Stimulated activated CD8-positive, alpha-beta memory T cell treated with anti-CD3 and anti-CD28 coated beads, Interleukin-12 subunit alpha, Interleukin-12 subunit beta, amount 100 ng/mL, for 4 hours (primary cell): ENCODE data around the gene KCNH6.

ENCODE experiments used
- DNase-seq: peaks from one replicate; pipeline ENCODE4 v3.0.0-alpha.2; 2020; ENCODE audit warnings: low read depth

KCNH6 gene

DNA sequence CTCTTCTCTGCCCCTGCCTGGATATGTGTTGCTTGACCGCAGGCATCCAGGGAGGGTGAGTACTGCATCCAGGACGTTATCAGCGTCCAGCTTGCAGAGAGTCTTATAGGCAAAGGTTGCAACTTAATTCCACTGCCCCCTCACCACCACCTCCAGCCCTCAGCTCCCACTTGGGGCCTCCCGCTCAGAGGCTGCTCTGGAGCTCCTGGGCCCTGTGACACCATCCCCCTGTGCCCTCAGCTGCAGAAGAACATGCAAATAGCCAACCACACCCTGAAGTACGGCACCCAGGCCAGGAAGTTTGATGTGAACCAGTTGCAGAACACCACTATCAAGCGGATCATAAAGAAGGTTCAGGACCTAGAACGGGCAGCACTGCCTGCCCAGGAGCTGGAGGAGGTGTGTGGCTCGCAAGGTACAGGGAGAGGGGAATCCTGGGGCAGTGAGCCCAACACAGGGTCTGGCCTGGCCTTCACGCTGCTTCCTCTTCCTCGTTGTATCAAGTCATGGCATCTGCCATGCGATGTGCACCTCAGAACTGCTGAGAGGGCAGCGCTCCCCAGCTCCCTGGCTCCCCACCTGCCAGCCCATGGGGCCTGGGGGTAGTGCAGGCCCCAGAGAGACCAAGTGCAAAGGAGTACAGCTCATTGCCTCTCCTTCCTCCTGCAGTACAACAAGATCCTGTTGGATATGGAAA, 36.7 kb upstream of the KCNH6 start:
- no peak for DNase-seq

DNA sequence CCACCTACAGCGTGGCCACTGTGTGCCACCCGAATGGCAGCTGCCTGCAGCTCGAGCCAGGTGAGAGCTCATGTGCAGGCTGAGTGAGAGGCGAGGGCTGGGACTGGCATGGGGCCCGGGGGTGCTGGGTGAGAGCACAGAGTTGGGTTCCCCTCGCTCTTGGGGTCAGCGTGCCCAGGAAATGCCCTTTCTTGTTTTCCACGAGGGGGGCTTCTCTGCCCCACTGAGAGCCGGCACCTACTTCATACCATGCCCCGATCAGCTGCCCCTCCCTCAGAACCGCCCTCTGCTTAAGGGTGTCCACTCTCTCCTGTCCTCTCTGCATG, 36.2 kb upstream of the KCNH6 start:
- no peak for DNase-seq

DNA sequence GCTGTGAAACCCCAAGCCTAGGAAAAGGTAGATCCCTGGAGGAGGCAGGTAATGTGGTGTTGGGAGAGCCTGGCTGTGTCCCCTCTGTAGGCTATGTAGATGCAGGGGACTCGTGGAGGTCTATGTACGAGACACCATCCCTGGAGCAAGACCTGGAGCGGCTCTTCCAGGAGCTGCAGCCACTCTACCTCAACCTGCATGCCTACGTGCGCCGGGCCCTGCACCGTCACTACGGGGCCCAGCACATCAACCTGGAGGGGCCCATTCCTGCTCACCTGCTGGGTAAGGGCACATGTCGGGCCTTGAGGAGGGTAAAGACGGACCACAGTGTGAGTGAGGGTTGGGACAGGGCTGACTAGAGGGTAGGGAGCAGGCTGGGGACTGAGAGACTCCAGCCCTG, 34.3 kb upstream of the KCNH6 start:
- no peak for DNase-seq

DNA sequence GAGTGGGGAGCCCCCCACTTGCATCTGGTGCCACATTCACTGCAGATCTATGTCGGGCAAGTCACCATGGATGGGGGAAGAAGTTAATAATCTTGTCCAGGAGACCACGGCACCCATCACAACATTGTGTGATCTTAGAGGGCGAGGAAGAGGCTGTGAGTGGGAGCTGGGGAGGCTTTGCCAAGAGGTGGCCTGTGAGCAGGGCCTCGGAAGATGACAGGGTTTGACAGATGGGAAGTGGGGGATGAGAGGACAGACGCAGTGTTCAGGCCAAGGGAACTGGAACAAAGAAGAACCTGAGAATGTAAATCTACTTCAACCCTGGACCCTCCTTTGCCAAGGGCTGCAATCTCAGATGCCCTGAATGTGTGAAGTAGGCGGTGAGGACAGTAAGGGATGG, 33.9 kb upstream of the KCNH6 start:
- no peak for DNase-seq

DNA sequence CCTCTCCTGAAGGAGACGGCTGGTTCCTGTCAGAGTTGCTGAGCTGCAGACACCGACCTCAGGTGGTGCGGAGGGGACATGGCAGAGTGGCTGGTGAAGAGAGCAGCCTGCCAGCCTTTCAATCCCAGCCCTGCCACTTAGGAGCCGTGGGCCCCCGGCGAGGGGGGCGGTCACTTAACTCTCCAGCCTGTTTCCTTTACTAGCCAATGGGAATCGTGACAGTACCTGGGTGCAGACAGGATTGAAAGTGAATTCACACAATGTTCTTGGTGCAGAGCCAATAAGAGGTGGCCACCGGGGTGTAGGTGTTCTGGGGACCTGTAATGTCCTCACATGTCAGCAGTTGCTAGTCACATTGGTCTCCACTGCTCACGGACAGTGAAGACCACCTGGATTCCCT, 32.8 kb upstream of the KCNH6 start:
- no peak for DNase-seq

DNA sequence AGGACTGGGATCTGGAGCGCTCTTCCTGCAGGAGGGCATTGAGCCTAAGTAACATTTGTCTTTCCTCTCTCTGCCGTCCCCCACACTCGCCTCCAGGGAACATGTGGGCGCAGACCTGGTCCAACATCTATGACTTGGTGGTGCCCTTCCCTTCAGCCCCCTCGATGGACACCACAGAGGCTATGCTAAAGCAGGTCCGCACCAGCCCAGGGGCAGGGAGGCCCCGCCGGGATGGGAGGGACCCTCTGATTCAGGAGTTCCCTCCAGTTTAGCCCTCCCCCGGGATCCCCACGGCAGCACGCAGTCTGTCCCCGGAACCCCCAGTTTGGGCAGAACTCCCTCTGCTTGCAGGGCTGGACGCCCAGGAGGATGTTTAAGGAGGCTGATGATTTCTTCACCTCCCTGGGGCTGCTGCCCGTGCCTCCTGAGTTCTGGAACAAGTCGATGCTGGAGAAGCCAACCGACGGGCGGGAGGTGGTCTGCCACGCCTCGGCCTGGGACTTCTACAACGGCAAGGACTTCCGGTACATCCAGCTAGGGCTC, 32.2 kb upstream of the KCNH6 start:
- no peak for DNase-seq

DNA sequence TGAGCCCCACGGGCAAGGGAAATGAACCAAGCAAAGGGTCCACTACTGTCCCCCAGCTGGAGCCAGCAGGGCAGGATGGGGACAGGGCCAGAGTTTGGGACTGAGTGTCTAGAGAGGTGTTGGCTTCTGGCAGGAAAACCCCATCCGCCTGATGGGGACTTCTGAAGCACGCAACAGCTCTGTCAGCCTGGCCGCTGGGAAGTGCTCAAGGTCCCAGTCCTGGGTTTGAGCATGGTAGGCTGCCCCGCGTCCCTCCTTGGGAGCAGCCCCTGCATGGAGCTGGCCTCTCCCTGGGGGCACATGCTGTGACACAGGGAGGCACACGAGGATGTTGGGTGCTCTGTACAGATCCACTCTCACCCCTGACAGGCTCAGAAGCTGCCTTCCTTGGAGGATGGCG, 31.7 kb upstream of the KCNH6 start:
- DNase-seq, result no peak

DNA sequence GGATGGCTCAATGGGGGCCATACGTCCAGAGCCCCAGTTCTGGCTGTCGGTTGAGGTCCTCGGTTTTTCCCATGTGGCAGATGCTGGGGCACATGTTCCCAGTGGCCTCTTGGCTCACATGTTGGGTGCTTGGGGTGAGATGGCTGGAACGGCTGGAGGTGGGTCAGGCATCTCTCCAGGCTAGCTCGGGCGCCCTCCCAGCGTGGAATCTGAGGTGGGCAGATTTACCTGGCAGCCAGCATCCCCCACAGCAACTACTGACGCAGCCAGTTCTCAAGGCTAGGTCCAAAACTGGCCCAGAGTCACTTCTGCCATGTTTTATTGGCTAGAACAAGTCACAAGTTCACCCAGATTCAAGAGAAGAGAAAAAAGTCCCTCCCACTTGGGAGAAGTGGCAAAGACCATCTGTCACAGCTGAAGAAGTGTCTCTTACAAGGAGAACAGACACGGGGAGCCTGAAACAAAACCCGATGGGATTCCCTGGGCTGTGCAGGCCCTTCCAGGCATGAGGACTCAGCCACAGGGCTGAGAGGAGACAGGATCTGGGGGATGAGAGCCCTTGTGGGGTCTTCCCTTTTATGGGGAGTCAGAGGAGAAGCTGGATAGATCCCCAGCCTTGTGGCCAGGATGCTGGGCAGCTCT, 31.1 kb upstream of the KCNH6 start:
- DNase-seq, result no peak

DNA sequence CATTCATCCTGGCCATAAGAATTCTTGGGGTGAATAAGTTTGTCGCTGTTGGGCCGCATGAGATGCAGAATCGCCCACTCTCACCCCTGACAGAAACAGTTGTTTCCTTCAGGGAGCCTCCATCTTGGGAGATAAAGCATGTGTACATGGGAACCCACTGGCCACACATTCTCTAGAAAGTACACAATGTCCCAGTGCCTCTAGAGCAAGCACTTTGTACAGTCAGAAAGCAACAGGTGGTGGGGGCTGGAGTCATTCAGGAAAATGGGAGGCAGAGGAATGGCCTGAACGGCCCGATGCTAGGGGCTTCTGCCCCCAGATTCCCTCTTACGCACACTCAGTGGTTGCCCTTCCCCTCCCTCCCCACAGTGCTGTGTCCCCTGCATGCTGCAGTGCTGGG, 30.2 kb upstream of the KCNH6 start:
- no peak for DNase-seq

DNA sequence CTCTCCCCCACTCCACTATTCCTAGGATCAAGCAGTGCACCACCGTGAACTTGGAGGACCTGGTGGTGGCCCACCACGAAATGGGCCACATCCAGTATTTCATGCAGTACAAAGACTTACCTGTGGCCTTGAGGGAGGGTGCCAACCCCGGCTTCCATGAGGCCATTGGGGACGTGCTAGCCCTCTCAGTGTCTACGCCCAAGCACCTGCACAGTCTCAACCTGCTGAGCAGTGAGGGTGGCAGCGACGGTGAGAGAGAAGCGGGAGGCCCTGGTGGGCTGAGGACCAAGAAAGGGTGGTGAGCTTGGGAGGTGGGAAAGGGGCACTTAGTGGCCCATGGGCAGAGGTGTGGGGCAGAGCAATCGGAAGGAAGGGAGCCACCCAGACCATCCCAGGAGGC, 29.7 kb upstream of the KCNH6 start:
- no peak for DNase-seq

DNA sequence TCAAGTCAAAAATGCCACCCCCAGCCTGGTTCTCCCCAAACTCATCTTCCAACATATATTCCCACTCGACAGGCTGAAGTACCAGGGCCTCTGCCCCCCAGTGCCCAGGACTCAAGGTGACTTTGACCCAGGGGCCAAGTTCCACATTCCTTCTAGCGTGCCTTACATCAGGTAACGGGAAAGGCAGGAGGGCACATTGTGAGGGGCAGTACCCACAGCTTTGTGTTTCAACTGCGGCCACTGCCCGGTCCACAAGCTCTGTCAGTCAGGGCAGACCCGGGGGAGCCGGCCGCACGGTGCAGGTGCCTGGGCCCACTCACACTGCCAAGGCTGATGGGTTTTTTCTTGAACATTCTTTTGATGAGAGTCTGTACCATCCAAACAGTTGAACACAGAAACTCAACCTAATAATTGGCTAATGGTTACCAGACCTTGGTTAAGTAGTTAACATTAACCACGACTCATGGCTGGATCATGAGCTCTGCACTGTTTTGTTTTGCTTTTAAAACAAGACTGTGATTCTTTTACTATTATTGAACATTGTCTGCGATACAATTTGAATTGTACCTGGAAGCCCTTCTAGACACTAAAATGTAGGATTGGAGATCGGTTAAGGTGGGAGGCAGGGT, 28.7 kb upstream of the KCNH6 start:
- no peak for DNase-seq

DNA sequence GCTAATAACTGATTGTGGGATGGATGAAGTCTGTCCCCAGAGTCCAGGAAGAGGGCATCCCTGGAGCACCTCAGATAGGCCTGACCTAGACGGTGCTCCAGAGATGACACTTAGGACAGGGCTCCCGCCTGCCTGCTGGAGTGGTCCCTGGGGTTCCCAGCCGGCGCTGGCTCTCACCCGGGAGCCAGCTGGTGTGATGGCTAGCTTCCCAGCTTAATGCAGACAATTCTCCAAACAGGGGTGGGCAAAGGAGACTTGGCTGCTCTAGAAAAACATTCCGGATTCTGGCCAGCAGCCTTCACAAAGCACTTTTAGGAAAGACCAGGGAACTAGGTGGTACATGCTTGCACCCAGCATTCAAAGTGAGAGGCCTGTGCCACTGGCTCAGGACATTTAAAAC, 27.7 kb upstream of the KCNH6 start:
- DNase-seq, result no peak

DNA sequence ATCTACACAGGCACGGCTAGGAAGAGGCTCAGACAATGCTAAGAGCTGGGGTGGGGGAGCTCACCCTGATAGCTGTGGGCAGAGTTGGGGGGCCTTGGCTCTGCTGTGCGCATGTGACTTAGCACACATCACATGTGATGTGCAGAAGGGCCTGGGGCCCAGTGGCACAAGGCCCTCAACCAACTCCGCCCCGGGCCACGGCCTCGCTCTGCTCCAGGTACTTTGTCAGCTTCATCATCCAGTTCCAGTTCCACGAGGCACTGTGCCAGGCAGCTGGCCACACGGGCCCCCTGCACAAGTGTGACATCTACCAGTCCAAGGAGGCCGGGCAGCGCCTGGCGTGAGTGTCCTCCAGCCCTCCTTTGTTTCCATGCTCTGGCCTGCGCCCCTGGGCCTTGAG, 27.0 kb upstream of the KCNH6 start:
- no peak for DNase-seq

DNA sequence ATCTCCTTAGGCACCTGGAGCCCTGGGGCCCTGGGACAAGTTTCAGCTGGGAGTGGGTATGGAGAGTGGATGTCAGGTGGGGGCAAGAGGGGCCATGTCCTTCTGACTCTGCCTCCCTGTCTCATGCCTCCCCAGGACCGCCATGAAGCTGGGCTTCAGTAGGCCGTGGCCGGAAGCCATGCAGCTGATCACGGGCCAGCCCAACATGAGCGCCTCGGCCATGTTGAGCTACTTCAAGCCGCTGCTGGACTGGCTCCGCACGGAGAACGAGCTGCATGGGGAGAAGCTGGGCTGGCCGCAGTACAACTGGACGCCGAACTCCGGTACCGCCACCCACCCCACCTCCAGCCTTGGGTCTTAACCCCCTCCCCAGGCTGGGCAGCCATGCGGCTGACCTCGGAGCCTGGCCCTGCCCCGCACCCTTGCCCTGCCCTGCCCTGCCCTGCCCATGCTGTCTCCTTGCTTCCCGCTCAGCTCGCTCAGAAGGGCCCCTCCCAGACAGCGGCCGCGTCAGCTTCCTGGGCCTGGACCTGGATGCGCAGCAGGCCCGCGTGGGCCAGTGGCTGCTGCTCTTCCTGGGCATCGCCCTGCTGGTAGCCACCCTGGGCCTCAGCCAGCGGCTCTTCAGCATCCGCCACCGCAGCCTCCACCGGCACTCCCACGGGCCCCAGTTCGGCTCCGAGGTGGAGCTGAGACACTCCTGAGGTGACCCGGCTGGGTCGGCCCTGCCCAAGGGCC, 26.3 kb upstream of the KCNH6 start:
- no peak for DNase-seq

DNA sequence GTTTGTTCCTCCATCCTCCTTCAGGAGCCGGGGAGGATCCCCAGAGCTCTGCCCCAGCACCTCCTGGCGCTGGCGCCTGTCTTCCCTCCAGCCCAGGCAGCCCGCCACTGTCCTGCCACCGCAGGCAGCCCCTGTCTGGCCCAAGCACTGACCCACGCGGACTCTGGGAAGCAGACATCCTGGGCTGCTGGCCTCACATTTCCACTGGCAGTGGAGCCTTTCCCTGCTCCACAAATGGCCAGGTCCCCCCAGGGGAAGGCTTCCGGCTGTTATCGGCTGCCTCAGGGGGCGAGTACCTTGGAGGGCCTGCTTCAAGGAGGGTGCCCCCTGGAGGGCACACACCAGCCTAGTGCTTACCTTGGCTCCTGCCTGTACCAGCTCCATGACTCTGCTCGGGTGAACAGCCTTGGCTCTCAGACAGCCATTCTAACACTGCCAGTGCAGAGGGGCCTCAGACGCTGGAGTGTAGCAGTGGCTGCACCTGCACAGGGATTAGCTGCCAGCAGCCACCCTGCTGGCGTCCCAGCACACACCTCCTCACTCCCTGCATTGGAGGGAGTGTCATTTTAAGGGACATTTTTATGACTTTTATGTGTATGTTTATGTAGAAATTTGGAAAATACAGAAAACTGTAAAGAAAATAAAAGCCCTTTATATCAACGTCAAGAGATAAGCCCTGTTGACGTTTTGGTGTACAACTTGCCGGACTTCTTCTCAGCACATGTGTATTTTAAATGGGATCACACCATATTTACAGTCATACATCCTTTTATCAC, 25.3 kb upstream of the KCNH6 start:
- no peak for DNase-seq

DNA sequence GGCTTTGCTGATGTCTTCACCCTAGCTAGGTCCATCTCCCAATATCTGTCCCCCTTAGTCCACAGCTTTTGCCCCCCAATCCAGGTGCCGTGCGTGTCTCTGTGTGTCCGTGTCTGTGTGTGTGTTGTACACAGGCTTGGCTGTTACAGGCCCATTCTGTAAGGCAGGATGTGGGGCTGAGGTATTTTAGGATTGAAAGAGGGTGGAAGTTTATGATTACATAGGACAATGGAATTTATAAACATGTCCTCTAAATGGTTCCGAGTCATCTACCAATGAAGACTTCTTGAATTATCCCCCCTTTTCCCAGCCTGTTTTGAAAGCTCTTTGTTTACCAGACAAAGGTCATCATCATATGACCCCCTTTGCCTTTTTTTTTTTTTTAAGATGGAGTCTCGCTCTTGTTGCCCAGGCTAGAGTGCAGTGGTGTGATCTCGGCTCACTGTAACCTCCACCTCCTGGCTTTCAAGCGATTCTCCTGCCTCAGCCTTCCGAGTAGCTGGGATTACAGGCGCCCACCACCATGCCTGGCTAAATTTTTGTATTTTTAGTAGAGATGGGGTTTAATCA, 24.4 kb upstream of the KCNH6 start:
- DNase-seq, result no peak

DNA sequence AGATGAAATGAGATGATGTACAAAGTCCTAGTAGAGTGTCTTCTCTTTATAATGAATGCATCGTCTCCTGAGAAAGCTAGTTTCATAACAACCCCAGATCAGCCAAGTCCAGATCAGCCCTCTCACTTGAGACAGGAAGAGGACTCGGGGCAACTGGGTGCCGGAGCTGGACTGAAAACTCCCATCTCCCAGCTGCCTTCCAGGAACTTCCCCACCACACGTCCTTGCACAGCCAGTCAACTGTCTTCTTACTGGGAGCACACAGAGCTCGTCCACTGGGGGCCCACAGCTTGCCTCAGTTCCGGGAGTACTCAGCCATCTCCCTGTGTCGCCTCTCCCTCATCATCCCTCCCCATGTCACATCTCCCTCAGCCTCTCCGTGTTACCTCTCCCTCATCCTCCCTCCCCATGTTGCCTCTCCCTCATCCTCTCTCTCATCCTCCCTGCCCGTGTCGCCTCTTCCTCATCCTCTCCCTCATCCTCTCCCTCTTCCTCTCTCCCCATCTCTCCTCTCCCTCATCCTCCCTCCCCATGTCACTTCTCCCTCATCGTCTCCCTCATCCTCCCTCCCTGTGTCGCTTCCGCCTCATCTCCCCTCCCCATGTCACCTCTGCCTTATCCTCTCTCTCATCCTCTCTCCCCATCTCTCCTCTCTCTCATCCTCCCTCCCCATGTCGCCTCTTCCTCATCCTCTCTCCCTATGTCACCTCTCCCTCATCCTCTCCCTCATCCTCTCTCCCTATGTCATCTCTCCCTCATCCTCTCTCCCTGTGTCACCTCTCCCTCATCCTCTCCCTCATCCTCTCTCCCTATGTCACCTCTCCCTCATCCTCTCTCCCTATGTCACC, 22.4 kb upstream of the KCNH6 start:
- no peak for DNase-seq

DNA sequence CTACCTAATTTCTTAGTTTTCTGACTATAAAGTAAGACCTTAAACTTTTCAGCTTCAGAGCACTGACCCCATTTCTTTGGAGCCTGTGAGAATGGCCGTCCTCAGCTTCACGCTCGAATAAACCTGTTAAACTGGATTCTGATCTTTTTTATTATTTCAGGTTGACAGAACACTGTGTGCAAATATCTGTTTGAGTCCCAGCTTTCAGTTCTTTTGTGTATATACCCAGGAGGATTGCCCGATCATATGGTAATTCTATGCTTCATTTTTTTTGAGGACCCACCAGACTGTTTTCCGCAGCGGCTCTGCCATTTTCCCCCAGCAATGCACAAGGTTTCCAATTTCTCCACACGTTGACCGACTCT, 19.8 kb upstream of the KCNH6 start:
- DNase-seq, result no peak

DNA sequence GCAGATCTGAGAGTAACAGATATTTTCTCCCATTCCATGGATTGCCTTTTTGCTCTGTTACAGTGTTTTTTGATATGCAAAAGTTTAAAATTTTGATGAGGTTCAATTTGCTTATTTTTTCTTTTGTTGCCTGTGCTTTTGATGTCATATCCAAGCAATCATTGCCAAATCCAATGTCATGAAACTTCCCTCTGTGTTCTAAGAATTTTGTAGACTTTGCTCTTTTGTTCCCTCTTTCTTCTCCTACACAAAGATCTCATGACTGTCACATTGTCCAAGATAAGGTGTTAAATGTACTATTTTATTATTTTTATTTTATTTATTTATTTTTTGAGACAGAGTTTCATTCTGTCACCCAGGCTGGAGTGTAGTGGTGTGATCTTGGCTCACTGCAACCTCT, 18.9 kb upstream of the KCNH6 start:
- DNase-seq, result no peak

DNA sequence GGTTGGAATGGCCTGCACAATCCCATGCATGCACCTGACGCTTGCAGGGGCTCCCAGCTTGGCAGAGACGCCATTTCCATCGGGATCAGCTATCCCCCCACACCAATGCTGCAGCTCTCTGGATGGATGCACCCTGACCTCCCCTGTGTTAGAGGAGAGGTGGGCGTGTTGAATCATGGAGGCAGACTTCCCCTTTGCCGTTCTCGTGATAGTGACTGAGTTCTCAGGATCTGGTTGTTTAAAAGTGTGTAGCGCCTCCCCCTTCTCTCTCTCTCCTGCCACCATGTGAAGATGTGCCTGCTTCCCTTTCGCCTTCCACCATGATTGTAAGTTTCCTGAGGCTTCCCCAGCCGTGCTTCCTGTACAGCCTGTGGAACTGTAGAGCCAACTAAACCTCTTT, 17.8 kb upstream of the KCNH6 start:
- DNase-seq, result no peak

DNA sequence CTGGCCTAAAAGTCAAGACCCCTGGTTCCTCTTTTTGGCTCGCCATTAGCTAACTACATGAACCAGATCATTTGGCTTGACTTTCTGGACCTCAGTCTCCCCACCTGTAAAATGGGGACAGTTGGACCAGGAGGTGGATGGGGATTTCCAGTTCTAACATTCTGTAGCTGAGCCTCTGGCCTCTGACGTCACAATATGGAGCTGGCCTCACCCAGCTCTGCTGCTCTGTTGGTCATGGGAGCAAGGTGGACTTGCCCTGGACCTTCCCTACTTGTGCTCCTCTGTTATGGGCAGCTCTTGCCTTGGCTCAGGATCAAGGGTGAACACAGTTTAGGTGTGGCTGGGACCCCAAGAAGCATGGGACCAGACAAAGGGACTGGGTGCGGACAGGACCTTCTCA, 16.5 kb upstream of the KCNH6 start:
- no peak for DNase-seq
